HepG2 (cell line): ENCODE measurements around the gene GCN1. TPM values are rescaled to one million over a fixed set of nuclear protein-coding genes. Genes with fewer than 3 reads are reported as not detected.

Experiments
- KMT2B ChIP-seq: IDR thresholded peaks from 2 replicates; pipeline ENCODE4 v1.6.1; 2016; ENCODE audit warnings: missing genetic modification reagents, missing compliant biosample characterization
- PHF20 ChIP-seq: sonication (generic); formaldehyde crosslinking; IDR thresholded peaks from 2 replicates; pipeline ENCODE4 v1.5.0; 2020; ENCODE audit warnings: mild to moderate bottlenecking, missing genetic modification reagents
- RFX1 ChIP-seq: fragments of 450-650 bp; IDR thresholded peaks from 2 replicates; pipeline ENCODE4 v1.6.1; 2017
- SMARCC2 ChIP-seq: fragments of 450-650 bp; IDR thresholded peaks from 2 replicates; pipeline ENCODE4 v1.6.1; 2017; ENCODE audit warnings: antibody characterized with exemption, mild to moderate bottlenecking
- SMC3 ChIP-seq: IDR thresholded peaks from 2 replicates; pipeline ENCODE4 v1.6.1; 2011; ENCODE audit warnings: low read length, improper control_type of control experiment
- SP5 ChIP-seq: IDR thresholded peaks from 2 replicates; pipeline ENCODE4 v1.6.1; 2016; ENCODE audit warnings: low read depth, borderline replicate concordance
- TBX2 ChIP-seq: sonication (generic); formaldehyde crosslinking; IDR thresholded peaks from 2 replicates; pipeline ENCODE4 v1.5.0; 2020; ENCODE audit warnings: missing genetic modification reagents, mild to moderate bottlenecking, borderline replicate concordance
- XBP1 ChIP-seq: sonication (generic); formaldehyde crosslinking; IDR thresholded peaks from 2 replicates; pipeline ENCODE4 v1.5.0; 2020; ENCODE audit warnings: missing genetic modification reagents
- ZFY ChIP-seq: sonication (generic); formaldehyde crosslinking; IDR thresholded peaks from 2 replicates; pipeline ENCODE4 v1.4.0; 2020; ENCODE audit warnings: missing genetic modification reagents
- ZNF232 ChIP-seq: sonication (generic); formaldehyde crosslinking; IDR thresholded peaks from 2 replicates; pipeline ENCODE4 v1.4.0; 2020; ENCODE audit warnings: missing genetic modification reagents, borderline replicate concordance
- ZNF451 ChIP-seq: sonication (generic); formaldehyde crosslinking; IDR thresholded peaks from 2 replicates; pipeline ENCODE4 v1.5.0; 2020; ENCODE audit warnings: mild to moderate bottlenecking, missing genetic modification reagents
- ZNF615 ChIP-seq: sonication (generic); formaldehyde crosslinking; IDR thresholded peaks from 2 replicates; pipeline ENCODE4 v1.5.0; 2020; ENCODE audit warnings: mild to moderate bottlenecking, missing genetic modification reagents, borderline replicate concordance
- ZNF782 ChIP-seq: sonication (generic); formaldehyde crosslinking; IDR thresholded peaks from 2 replicates; pipeline ENCODE4 v1.4.0; 2020; ENCODE audit warnings: missing genetic modification reagents, mild to moderate bottlenecking, borderline replicate concordance
- polyA plus RNA-seq, 8 experiments: library from polyadenylated mRNA; depleted of rRNA in 3 of 8; stranded (reverse) in 7 of 8; unstranded in 1 of 8; fragments of >200 nt; fragmentation: Illumina TruSeq in 4 of 8; extraction: Trizol in 4 of 8; gene quantifications; 2 replicates each; pipeline versions ENCODE4 v1.2.1 to v1.2.3, GENCODE V29; 2011 to 2016; ENCODE audit warnings: low read depth in 4 of 8, missing spikeins in 1 of 8, mixed read lengths in 1 of 8; ENCODE audit not compliant: insufficient read depth in 1 of 8
- total RNA-seq, 5 experiments: library from RNA; depleted of rRNA; stranded (reverse); fragments of >200 nt; fragmentation: Illumina TruSeq; extraction: Trizol; gene quantifications; 2 replicates each; pipeline ENCODE4 v1.2.3, GENCODE V29; 2016; ENCODE audit warnings: low read depth in 1 of 5
- TF ChIP-seq, protein P1 (sequence below): IDR thresholded peaks from 2 replicates; pipeline ENCODE4 v1.6.1; 2016; ENCODE audit warnings: missing compliant biosample characterization, missing genetic modification reagents, borderline replicate concordance
- TF ChIP-seq, protein P2 (sequence below): fragments of 450-650 bp; IDR thresholded peaks from 2 replicates; pipeline ENCODE4 v1.6.1; 2017; ENCODE audit warnings: mild to moderate bottlenecking
- TF ChIP-seq, protein P3 (sequence below): sonication (generic); formaldehyde crosslinking; IDR thresholded peaks from 2 replicates; pipeline ENCODE4 v1.4.0; 2020; ENCODE audit warnings: missing genetic modification reagents, borderline replicate concordance
- TF ChIP-seq, protein P4 (sequence below): sonication (generic); formaldehyde crosslinking; IDR thresholded peaks from 2 replicates; pipeline ENCODE4 v1.4.0; 2020; ENCODE audit warnings: missing genetic modification reagents
- TF ChIP-seq, protein P5 (sequence below): sonication (generic); formaldehyde crosslinking; IDR thresholded peaks from 2 replicates; pipeline ENCODE4 v1.4.0; 2020; ENCODE audit warnings: missing genetic modification reagents

GCN1 gene
- total and polyA plus RNA-seq, 2 of the 13 experiments (the other 11 are each of a cell fraction or from before 2014, with no cell fraction given) = 58.2 to 83.0 TPM

DNA sequence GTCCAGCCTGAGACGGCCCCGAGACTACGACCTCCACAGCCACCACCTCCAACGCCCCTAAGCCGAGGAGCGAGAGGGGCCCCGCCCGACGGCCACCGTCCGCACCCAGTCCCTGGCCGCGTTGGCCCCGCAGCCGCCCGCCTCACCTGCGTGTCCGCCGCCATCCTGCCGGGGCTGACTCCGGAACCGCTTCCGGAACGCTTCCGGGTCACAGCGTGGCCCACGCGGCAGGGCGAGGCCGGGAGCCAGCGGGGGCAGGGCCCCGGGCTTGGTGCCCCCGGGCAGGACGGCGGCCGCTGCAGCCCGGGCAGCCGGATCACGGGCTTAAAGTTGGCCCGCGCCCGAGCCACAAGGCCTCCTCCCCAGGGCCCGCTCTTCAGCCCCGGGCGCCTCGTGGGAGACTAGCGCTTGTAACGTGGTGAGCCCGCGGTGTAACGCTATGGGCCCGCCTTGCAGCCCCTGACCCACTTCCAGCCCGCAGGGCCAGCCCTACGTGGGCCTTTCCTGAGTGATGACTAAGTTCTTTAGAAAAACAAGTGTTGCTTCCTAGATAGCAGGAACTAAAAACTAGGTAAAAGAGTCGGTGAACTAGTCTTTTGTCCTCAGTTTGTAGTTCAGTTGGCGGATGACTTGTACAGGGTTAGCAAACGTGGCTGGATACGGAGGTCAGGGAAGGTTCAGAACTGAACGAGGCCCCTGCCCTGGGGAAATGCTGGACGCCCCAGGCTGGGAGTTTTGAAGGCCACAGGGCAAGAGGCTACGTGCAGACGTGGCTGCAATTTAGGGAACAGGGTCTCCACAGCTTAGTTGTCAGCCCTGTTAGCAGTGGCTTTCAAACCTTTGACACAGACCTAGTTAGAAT is at the start of gene GCN1 (continued):
- TF ChIP-seq, protein P1, sequence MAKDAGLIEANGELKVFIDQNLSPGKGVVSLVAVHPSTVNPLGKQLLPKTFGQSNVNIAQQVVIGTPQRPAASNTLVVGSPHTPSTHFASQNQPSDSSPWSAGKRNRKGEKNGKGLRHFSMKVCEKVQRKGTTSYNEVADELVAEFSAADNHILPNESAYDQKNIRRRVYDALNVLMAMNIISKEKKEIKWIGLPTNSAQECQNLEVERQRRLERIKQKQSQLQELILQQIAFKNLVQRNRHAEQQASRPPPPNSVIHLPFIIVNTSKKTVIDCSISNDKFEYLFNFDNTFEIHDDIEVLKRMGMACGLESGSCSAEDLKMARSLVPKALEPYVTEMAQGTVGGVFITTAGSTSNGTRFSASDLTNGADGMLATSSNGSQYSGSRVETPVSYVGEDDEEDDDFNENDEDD (CRISPR knock-in tag) = peak; percentile 64; the same call in 1 of the 2 replicates
- TF ChIP-seq SMC3 (no peak), SP5 (CRISPR knock-in tag) (no peak), ZNF451 (CRISPR knock-in tag) (peak; percentile 62; the same call in 1 of the 2 replicates), KMT2B (CRISPR knock-in tag) (peak; percentile 73), RFX1 (no peak), PHF20 (CRISPR knock-in tag) (peak; percentile 92), ZNF232 (CRISPR knock-in tag) (0 out of 2 replicates have a peak, but pooled peaks have one; percentile 37), SMARCC2 (no peak), ZFY (CRISPR knock-in tag) (peak; percentile 98), ZNF615 (CRISPR knock-in tag) (no peak), TBX2 (CRISPR knock-in tag) (peak; percentile 54; the same call in 1 of the 2 replicates), ZNF782 (CRISPR knock-in tag) (0 out of 2 replicates have a peak, but pooled peaks have one; percentile 57), XBP1 (no peak)
- TF ChIP-seq, protein P2, sequence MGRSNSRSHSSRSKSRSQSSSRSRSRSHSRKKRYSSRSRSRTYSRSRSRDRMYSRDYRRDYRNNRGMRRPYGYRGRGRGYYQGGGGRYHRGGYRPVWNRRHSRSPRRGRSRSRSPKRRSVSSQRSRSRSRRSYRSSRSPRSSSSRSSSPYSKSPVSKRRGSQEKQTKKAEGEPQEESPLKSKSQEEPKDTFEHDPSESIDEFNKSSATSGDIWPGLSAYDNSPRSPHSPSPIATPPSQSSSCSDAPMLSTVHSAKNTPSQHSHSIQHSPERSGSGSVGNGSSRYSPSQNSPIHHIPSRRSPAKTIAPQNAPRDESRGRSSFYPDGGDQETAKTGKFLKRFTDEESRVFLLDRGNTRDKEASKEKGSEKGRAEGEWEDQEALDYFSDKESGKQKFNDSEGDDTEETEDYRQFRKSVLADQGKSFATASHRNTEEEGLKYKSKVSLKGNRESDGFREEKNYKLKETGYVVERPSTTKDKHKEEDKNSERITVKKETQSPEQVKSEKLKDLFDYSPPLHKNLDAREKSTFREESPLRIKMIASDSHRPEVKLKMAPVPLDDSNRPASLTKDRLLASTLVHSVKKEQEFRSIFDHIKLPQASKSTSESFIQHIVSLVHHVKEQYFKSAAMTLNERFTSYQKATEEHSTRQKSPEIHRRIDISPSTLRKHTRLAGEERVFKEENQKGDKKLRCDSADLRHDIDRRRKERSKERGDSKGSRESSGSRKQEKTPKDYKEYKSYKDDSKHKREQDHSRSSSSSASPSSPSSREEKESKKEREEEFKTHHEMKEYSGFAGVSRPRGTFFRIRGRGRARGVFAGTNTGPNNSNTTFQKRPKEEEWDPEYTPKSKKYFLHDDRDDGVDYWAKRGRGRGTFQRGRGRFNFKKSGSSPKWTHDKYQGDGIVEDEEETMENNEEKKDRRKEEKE = no peak
- TF ChIP-seq, protein P3, sequence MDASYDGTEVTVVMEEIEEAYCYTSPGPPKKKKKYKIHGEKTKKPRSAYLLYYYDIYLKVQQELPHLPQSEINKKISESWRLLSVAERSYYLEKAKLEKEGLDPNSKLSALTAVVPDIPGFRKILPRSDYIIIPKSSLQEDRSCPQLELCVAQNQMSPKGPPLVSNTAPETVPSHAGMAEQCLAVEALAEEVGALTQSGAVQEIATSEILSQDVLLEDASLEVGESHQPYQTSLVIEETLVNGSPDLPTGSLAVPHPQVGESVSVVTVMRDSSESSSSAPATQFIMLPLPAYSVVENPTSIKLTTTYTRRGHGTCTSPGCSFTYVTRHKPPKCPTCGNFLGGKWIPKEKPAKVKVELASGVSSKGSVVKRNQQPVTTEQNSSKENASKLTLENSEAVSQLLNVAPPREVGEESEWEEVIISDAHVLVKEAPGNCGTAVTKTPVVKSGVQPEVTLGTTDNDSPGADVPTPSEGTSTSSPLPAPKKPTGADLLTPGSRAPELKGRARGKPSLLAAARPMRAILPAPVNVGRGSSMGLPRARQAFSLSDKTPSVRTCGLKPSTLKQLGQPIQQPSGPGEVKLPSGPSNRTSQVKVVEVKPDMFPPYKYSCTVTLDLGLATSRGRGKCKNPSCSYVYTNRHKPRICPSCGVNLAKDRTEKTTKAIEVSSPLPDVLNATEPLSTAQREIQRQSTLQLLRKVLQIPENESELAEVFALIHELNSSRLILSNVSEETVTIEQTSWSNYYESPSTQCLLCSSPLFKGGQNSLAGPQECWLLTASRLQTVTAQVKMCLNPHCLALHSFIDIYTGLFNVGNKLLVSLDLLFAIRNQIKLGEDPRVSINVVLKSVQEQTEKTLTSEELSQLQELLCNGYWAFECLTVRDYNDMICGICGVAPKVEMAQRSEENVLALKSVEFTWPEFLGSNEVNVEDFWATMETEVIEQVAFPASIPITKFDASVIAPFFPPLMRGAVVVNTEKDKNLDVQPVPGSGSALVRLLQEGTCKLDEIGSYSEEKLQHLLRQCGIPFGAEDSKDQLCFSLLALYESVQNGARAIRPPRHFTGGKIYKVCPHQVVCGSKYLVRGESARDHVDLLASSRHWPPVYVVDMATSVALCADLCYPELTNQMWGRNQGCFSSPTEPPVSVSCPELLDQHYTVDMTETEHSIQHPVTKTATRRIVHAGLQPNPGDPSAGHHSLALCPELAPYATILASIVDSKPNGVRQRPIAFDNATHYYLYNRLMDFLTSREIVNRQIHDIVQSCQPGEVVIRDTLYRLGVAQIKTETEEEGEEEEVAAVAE = peak; percentile 84
- TF ChIP-seq, protein P4, sequence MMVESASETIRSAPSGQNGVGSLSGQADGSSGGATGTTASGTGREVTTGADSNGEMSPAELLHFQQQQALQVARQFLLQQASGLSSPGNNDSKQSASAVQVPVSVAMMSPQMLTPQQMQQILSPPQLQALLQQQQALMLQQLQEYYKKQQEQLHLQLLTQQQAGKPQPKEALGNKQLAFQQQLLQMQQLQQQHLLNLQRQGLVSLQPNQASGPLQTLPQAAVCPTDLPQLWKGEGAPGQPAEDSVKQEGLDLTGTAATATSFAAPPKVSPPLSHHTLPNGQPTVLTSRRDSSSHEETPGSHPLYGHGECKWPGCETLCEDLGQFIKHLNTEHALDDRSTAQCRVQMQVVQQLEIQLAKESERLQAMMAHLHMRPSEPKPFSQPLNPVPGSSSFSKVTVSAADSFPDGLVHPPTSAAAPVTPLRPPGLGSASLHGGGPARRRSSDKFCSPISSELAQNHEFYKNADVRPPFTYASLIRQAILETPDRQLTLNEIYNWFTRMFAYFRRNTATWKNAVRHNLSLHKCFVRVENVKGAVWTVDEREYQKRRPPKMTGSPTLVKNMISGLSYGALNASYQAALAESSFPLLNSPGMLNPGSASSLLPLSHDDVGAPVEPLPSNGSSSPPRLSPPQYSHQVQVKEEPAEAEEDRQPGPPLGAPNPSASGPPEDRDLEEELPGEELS (CRISPR knock-in tag) = no peak
- TF ChIP-seq, protein P5, sequence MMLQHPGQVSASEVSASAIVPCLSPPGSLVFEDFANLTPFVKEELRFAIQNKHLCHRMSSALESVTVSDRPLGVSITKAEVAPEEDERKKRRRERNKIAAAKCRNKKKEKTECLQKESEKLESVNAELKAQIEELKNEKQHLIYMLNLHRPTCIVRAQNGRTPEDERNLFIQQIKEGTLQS (CRISPR knock-in tag) = peak; percentile 63; the same call in 1 of the 2 replicates
